K562 (cell line): ENCODE results near the gene SH3BGRL3. TPM values are rescaled to one million over a fixed set of nuclear protein-coding genes. Genes with fewer than 3 reads are reported as not detected.

ENCODE experiments used
- ADNP ChIP-seq: fragments of 200-800 bp; sonication (Bioruptor generic); IDR thresholded peaks from 2 replicates; pipeline ENCODE4 v1.6.1; 2016; ENCODE audit warnings: missing genetic modification characterization, missing compliant biosample characterization
- ATF4 ChIP-seq: fragments of 450-650 bp; formaldehyde crosslinking; IDR thresholded peaks from 2 replicates; pipeline ENCODE4 v1.4.0; 2022; ENCODE audit warnings: mild to moderate bottlenecking, moderate library complexity
- HINFP ChIP-seq: fragments of 450-650 bp; conservative IDR thresholded peaks from 2 replicates; pipeline ENCODE4 v1.6.1; 2016; ENCODE audit warnings: missing genetic modification characterization, low read depth, mild to moderate bottlenecking, control low read depth, missing compliant biosample characterization
- RREB1 ChIP-seq: fragments of 250-450 bp; sonication (Bioruptor Pico); IDR thresholded peaks from 2 replicates; pipeline ENCODE4 v1.4.0; 2020
- TEAD2 ChIP-seq: fragments of 450-650 bp; IDR thresholded peaks from 2 replicates; pipeline ENCODE4 v1.6.1; 2016; ENCODE audit warnings: missing genetic modification characterization, control low read depth, missing compliant biosample characterization
- TOE1 ChIP-seq, 2 experiments: fragments of 450-650 bp in 1 of 2; sonication (generic) in 1 of 2; formaldehyde crosslinking in 1 of 2; IDR thresholded peaks; 2 replicates each; pipeline versions ENCODE4 v1.7.1 to v1.8.0; 2016 to 2022; ENCODE audit warnings: borderline replicate concordance in 2 of 2, mild to moderate bottlenecking in 2 of 2, antibody characterized with exemption in 1 of 2, inconsistent platforms in 1 of 2, low read depth in 1 of 2, missing genetic modification reagents in 1 of 2, moderate library complexity in 1 of 2
- ZBTB40 ChIP-seq, 2 experiments: fragments of 450-650 bp in 1 of 2; sonication (generic) in 1 of 2; formaldehyde crosslinking in 1 of 2; IDR thresholded peaks; 2 replicates each; pipeline versions ENCODE4 v1.7.1 to v1.9.0; 2016 to 2022; ENCODE audit warnings: inconsistent platforms in 1 of 2, mild to moderate bottlenecking in 1 of 2, missing genetic modification reagents in 1 of 2
- polyA plus RNA-seq, 8 experiments: library from polyadenylated mRNA; depleted of rRNA in 4 of 8; stranded (reverse) in 5 of 8; unstranded in 3 of 8; fragments of >200 nt; fragmentation: Nextera tagmentation in 2 of 8; fragmentation: Illumina TruSeq in 1 of 8; extraction: Ambion mirVana in 2 of 8; extraction: Trizol in 1 of 8; gene quantifications; 2 replicates each; pipeline versions ENCODE4 v1.2.1 to v1.2.3, GENCODE V29; 2011 to 2014; ENCODE audit warnings: inconsistent platforms in 1 of 8, missing spikeins in 1 of 8
- total RNA-seq, 7 experiments: library from RNA; depleted of rRNA in 6 of 7; stranded (reverse); fragments of >200 nt in 6 of 7; fragmentation: Illumina TruSeq in 2 of 7; extraction: Trizol in 2 of 7; gene quantifications; 2 replicates each; pipeline versions ENCODE4 v1.2.1 to v1.2.3, GENCODE V29; 2011 to 2021; ENCODE audit warnings: low replicate concordance in 1 of 7

Gene SH3BGRL3
- total and polyA plus RNA-seq, 9 of the 15 experiments (the other 6 are each of a cell fraction or from before 2014, with no cell fraction given) = 30.3 to 140 (median 54.2) TPM

GRCh38 chr1:26321315-26322041, 41.6 kb downstream of the SH3BGRL3 start (continued):
- 0 out of 2 replicates have a peak, but pooled peaks have one; percentile 58 for TF ChIP-seq RREB1
- no peak for TF ChIP-seq TEAD2 (tag)
- TF ChIP-seq ATF4 (CRISPR knock-in tag) = no peak
- peak; percentile 34; the same call in 1 of the 2 replicates for TF ChIP-seq TOE1 (IDR thresholded peaks at IDR 0.05; ENCODE audit: borderline replicate concordance)
- no peak for TF ChIP-seq TOE1 (CRISPR knock-in tag; IDR thresholded peaks at IDR 0.05; ENCODE audit: borderline replicate concordance, low read depth)
- no peak for TF ChIP-seq ADNP (tag)
- no peak for TF ChIP-seq HINFP
- no peak for TF ChIP-seq ZBTB40 (IDR thresholded peaks at IDR 0.05)
- no peak for TF ChIP-seq ZBTB40 (CRISPR knock-in tag; IDR thresholded peaks at IDR 0.05)
